GM21381 (cell line): ENCODE results near the gene AQP1.

Experiments used
- ATAC-seq: cut with Tn5 transposase; IDR thresholded peaks from one replicate; pipeline ENCODE4 v1.9.1; 2021; ENCODE audit warnings: mild to moderate bottlenecking, moderate library complexity; ENCODE audit not compliant: unreplicated experiment

Gene AQP1

GRCh38 chr7:30881448-30881847 lies 30.2 kb upstream of the AQP1 start:
- no peak for ATAC-seq

DNA sequence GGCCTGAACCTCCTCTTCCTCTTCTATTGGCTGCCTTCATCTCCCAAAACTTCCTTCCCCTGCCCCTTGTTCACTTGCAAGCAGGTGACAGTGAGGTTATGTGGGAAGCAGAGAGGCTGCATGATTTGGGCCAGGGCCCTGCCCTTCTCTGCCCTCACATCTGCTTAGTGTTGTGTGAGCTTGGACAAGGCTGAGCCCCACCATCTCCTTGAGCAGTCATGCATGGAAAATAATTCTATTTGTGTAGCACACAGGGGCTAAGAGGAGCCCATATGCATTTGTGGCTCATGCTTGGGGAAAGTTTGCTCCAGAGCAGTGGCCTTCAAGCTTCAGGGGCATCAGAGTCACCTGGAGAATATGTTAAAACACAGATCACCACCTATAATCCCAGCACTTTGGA lies 26.8 kb upstream of the AQP1 start:
- ATAC-seq = no peak

- ATAC-seq = no peak
Observed at GRCh38 chr7:30886608-30887011, 25.0 kb upstream of the AQP1 start.

- ATAC-seq = no peak
Observed at GRCh38 chr7:30887464-30887872, 24.2 kb upstream of the AQP1 start.

GRCh38 chr7:30888747-30889146 lies 22.9 kb upstream of the AQP1 start:
- no peak for ATAC-seq

GRCh38 chr7:30890226-30890625 lies 21.4 kb upstream of the AQP1 start:
- ATAC-seq = no peak

- ATAC-seq = no peak
Observed at GRCh38 chr7:30893357-30893756, 18.3 kb upstream of the AQP1 start.

DNA sequence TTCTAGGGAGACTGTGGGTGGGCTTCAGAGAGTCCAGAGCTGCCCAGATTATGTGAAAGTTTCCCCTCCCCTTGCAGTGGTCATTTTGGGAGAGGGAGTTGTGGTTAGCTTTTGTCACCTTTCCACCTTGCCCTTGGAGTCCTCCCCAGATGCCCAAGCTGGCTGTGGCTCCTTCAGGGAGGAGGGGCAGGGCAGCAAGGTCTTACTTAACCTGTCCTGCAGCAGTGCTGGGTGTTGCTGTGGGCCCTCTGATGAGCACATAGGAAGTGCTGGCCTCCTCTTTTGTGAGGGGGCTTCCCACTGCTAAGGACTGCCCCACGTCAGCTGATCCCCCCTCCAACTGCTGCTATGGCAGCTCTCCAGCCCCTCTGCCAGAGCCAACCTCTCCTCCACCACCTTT lies 17.6 kb upstream of the AQP1 start:
- ATAC-seq = no peak

GRCh38 chr7:30894866-30895605 lies 16.6 kb upstream of the AQP1 start:
- ATAC-seq = no peak

GRCh38 chr7:30896036-30896435 lies 15.6 kb upstream of the AQP1 start:
- no peak for ATAC-seq

DNA sequence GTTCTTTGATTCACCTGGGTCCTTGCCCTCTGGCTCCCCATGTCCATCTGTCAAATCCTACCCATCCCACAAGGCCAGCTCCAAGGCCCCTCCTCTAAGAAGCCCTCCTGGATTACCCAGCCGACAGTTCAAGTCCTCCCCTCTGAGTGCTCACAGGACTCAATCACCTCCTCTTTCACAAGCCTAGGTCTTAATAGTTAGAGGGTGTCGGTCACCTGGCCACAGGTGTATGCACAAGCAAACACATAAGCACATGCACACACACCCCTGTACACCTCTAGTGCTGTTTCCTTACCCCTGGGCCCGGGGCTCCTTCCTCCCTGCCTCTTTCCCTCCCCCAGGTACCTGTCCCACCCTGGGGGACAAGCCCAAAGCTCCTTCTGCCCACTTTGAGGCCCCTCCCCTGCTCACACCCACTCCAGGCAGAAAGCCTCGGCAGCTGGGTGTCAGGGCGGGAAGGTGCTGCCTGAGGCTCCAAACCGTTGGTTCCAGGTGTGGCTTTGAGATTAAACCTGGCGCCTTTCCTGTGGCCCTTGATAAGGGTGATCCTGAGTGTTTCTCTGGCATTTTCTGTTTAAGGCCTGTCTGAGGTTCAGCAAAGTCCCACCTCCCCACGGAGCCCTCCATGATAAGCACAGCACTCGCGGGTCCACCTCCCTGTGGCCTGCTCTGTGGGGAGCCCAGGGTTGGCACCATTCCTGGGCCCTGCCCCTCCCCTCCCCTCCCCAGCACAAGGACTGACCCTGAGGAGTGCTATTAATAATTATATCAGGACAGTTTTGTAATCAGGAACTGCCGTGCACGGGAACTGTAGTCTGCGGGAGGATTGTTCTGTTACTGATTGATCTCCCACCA lies 14.6 kb upstream of the AQP1 start:
- no peak for ATAC-seq

GRCh38 chr7:30897770-30898169 lies 13.9 kb upstream of the AQP1 start:
- ATAC-seq = no peak

DNA sequence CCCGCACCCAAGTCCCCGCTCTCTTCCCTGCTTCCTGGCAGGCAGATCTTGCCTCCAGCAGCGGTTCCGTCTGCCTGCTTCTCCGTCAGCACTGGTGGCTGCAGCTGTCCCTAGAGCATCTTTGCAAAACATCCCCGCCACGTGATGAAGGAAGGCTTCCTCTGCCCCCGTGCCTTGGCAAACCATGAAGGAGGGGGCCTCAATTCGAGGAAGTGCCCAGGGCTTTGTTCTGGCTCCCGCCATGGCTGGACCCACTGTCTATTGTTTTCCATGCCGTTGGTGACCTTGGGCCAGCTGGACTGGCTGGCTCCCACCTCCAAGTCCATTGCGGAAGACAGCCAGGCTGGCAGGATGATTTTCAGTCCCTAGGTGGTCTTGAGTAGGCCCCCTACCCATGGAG lies 13.2 kb upstream of the AQP1 start:
- ATAC-seq = no peak

DNA sequence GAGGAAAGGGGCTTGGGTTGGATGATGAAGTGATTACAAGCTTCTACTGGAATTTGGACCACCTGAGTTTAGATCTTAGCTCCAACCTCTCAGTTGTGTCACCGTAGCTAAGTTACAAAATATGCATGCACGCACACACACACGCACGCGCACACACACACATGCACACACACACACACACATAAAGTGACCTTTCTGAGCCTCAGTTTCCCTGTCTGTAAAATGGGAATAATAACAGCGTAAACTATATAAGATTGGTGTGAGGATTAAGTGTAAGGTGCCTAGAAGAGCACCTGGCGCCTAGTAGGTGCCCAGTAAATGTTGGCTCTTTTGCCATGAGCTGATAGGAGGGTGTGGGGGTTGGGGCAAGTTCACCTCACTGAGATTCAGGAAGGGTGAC lies 12.6 kb upstream of the AQP1 start:
- no peak for ATAC-seq

DNA sequence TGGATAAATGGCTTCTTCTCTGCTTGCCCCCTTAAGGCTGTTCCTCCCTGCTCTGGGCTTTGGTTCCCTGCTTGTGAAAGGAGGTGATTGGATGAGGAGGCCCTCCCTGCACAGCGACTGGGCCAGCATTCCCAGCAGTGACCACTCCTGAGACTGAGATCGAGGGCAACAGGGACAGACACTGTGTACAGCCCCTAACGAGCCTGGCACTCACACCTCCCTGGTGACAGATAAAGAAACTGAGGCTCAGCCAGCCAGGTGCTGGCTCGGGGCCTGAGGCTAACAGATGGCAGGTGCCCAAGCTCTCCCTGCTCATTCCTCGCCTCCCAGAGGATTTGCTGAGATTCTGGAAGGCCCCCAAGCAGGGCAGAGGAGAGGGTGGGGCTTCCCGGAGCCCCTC lies 12.0 kb upstream of the AQP1 start:
- ATAC-seq = no peak

GRCh38 chr7:30900053-30900452 lies 11.6 kb upstream of the AQP1 start:
- no peak for ATAC-seq

- ATAC-seq = no peak
Observed at GRCh38 chr7:30900803-30901362, 10.8 kb upstream of the AQP1 start.

GRCh38 chr7:30901856-30902255 lies 9.8 kb upstream of the AQP1 start:
- no peak for ATAC-seq

GRCh38 chr7:30902466-30902865 lies 9.2 kb upstream of the AQP1 start:
- no peak for ATAC-seq

DNA sequence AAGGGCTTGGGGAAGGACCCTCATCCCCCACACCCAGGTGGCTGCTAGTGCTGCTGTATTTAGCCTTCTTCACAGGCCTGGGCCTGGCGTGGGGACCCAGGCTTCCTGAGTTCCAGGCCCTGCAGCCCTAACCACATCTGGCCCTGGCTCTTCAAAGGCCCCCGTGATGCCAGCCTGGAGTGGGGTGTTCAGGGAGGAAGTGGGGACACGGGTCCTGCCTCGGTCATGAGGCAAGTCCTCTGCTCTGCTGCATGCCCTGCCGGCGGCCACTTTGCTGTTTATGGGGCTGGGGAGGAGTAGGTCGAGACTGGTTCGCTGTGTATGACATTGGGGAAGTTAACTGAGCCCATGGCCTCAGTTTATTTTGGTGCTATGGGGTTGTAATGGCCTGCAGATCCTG lies 8.5 kb upstream of the AQP1 start:
- ATAC-seq = no peak

- no peak for ATAC-seq
Observed at GRCh38 chr7:30904561-30904960, 7.1 kb upstream of the AQP1 start.
